ENCODE results near the gene INTS2. TPM values are rescaled to one million over a fixed set of nuclear protein-coding genes. Genes with fewer than 3 reads are reported as not detected.
A peak's percentile ranks its signal among the peaks of the same experiment; 100 is the strongest.
"Not testable (repeated sequence)": the region's sequence is repeated elsewhere in the genome, so short reads cannot be mapped to it uniquely, and the experiment has no call there.

The INTS2 gene
- polyA plus RNA-seq, 4 donors: 11.0 to 16.5 (median 12.5) TPM

GRCh38 chr17:61860397-61860796 is 67.4 kb downstream of the INTS2 start:
- not testable (repeated sequence) for DNase-seq (ENCODE audit: low read depth in 4 of 4, low spot score in 2 of 4)

- no peak for DNase-seq (ENCODE audit: low read depth in 4 of 4, low spot score in 2 of 4)
Observed at GRCh38 chr17:61856035-61856434, 71.7 kb downstream of the INTS2 start.

- DNase-seq (ENCODE audit: low read depth in 4 of 4, low spot score in 2 of 4): no peak
Observed at GRCh38 chr17:61852857-61853256, 74.9 kb downstream of the INTS2 start.

DNA sequence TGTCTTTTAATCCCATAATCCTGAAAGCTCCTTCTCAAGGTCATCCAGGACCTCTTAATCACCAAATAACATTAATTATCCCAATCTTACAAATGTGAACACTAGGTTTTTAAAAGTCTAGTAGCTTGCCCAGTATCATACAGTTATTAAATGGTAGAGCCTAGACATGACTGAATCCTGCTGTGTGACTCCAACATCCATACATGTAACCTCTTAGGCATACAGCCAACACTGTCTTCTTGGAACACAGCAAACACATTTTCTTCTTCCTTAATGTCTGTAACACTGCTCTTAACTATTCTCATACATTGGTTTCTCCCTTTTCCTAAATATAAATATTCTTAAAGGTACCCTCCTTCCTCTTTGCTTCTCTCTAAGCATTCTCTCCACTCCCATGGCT is 78.1 kb downstream of the INTS2 start:
- DNase-seq (ENCODE audit: low read depth in 4 of 4, low spot score in 2 of 4): no peak

DNA sequence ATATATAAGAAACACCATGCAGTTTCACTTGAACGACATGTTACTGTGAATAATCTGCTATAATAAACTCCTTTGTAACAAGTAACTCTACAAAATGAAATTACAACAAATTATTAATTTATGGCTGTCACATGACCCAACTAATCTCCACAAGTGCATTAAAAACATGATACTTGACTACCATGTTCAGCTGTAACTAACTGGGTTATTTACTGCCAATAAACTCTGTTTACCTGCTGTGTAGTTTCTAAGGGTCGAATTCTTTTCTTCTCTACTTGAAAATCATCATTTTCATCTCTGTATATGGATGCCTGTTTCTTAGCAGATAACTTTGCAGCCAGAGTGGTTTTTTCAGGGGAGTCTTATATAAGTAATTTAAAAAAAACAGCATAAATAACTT is 78.9 kb downstream of the INTS2 start:
- DNase-seq (ENCODE audit: low read depth in 4 of 4, low spot score in 2 of 4): no peak

- no peak for DNase-seq (ENCODE audit: low read depth in 4 of 4, low spot score in 2 of 4)
Observed at GRCh38 chr17:61848247-61848646, 79.5 kb downstream of the INTS2 start.

DNA sequence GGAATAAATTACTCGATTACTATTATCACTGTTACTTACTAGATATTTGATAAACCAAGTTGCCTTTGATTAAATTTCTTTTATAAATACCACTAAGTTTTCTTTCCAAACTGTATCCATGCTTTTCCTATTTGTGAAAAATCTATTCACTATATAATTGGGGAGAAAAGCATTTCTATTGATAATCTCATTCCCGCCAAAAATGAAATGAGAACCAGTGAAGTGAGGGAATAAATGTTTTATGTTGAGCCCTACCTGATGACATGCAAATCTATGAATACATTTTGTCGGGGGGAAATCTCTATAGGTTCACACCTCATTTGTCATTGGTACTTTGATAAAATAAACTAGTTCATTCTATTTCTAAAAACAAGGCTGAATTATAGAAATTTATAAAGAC is 80.1 kb downstream of the INTS2 start:
- no peak for DNase-seq (ENCODE audit: low read depth in 4 of 4, low spot score in 2 of 4)

GRCh38 chr17:61846761-61847375 is 80.9 kb downstream of the INTS2 start:
- no peak for DNase-seq (ENCODE audit: low read depth in 4 of 4, low spot score in 2 of 4)

GRCh38 chr17:61846088-61846487 is 81.7 kb downstream of the INTS2 start:
- no peak for DNase-seq (ENCODE audit: low read depth in 4 of 4, low spot score in 2 of 4)

- no peak for DNase-seq (ENCODE audit: low read depth in 4 of 4, low spot score in 2 of 4)
Observed at GRCh38 chr17:61843435-61843834, 84.3 kb downstream of the INTS2 start.

DNA sequence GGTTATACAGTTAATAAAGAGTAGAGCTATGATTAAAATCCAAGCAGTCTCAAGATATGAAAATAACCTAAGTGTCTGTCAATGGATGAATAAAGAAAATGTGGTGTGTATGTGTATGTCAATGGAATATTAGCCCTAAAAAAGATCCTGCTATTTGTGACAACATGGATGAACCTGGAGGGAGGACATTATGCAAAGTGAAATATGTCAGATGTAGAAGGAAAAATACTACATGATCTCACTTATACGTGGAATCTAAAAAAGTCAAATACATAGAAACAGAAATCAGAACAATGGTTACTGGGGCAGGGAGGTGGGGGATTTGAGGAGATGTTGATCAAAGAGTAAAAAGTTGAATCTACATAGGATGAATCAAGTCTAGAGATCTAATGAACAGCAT is 84.9 kb downstream of the INTS2 start:
- DNase-seq (ENCODE audit: low read depth in 4 of 4, low spot score in 2 of 4): no peak

DNA sequence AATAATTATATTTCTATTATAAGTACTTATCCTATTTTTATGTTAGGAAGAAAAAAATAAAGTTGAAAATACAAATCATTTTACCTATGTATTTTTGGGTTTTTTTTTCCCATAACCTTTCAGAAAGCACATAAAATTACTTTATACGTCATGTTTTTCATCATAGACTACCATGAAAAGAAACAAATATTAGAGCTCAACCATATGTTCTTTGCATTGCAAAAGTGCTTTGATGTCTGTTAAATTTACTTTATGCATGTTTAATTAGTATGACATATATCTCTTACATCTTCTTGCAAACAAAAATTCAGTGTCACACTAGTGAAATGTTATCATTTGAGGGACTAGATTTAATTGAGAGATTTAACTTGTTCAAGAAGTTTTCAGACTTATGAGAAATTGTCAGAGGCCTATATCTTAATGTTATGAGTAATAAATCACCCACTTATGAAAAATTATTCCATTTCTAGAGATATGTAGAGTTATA is 88.4 kb downstream of the INTS2 start:
- no peak for DNase-seq (ENCODE audit: low read depth in 4 of 4, low spot score in 2 of 4)

DNA sequence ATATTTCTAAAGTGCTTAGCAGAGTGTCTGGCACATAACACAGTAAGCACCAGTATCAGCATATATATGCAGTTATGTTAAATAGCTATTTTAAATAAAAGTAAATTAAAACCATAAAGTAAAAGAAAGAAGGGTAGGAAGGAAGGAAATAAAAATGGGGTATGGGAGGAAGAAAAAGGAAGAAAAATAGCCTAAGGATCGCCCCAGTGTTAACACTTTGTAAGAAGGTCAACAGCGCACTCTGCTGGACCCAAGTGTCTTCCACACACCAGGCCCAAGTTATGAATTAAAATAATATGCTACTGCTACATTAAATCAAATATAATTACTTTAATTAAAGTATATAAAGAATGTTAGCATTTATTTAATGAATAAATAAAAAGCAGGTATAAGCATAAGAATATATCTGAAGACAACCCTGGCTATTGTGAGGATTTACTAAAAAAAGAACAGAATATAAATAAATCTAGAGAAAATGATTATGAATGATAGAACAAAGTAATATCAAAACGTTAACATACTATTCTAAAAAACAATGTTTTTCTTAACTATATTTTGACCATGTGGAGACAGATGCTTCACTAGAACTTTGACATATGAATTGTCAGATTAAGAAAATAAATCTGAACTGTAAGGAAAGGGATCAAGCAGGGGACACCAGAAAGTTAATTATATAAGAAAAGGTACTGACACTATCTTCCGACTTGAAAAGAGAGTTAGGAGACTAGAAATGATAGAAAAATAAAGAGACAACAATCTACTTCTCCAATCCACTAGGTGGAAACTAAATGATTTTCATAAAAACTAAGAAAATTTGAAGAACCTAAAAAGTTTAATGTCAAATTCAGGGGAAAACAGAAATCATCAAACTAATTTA is 90.4 kb downstream of the INTS2 start:
- DNase-seq (ENCODE audit: low read depth in 4 of 4, low spot score in 2 of 4): peak in 1 of 4 donors; percentile 62

DNA sequence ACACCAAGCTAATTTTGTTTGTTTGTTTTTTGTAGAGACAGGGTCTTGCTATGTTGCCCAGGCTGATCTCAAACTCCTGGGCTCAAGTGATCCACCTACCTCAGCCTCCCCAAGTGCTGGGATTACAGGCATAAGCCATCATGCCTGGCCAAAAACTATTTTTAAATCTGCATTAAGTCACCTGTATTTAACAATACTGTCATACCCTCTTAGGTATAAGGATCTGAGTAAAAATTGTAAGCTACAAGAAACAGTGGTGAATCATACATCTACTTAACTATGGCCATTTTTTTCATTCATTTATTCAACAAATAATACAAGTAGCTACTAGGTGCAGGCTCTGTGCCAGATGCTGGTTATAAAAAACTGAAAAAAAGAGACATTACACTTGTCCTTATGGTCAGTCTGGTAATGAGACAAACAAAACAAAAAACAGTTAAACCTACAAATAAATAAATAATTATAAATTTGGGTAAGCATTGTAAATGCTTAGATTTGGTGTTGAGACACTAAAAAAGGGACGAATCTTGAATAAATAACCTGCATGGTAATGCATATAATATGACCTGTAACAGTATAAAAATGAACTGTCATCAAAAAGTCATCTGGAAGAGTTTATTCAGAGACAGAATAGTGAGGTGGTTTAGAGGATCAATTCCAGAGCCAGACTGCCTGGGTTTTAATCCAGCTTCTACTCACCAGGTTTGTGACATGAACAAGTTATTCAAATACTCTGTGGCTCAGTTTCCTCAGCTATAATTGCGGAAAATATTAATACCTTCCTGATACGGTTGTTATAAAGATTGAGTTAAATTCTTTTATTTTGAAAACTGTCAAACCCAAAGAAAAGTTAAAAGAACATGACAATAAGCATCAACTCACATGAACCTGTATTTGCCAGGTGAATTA is 91.3 kb downstream of the INTS2 start:
- DNase-seq (ENCODE audit: low read depth in 4 of 4, low spot score in 2 of 4): no peak

- DNase-seq (ENCODE audit: low read depth in 4 of 4, low spot score in 2 of 4): no peak
Observed at GRCh38 chr17:61835606-61836005, 92.2 kb downstream of the INTS2 start.

GRCh38 chr17:61834610-61835009 is 93.2 kb downstream of the INTS2 start:
- DNase-seq (ENCODE audit: low read depth in 4 of 4, low spot score in 2 of 4): no peak

- no peak for DNase-seq (ENCODE audit: low read depth in 4 of 4, low spot score in 2 of 4)
Observed at GRCh38 chr17:61833536-61834193, 94.1 kb downstream of the INTS2 start.

GRCh38 chr17:61832463-61832862 is 95.3 kb downstream of the INTS2 start:
- DNase-seq (ENCODE audit: low read depth in 4 of 4, low spot score in 2 of 4): no peak

- DNase-seq (ENCODE audit: low read depth in 4 of 4, low spot score in 2 of 4): no peak
Observed at GRCh38 chr17:61831099-61831498, 96.7 kb downstream of the INTS2 start.

DNA sequence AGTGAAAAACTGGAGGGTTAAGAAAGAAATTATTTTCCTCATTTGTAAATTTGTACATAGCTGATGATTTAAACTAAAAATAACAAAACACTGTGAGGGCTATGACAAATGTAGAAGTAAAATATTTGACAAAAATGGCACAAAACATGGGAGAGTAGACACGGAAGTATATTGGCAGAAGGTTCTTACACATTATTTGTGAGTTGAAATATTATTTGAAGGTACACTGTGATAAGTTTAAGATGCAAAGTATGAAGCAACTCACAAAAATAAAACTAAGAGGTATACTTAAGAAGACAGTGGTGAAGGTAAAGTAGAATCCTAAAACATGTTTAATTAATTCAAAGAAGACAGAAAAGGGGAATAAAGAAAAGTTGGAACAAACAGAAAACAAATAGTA is 99.1 kb downstream of the INTS2 start:
- DNase-seq (ENCODE audit: low read depth in 4 of 4, low spot score in 2 of 4): no peak

Data from left renal cortex interstitium (tissue), 4 donors.